OCI-LY1 (cell line): ENCODE results near the gene ST7L.

Experiments
- CTCF ChIP-seq: fragments of 200-600 bp; sonication (generic), shearing (Covaris generic); IDR thresholded peaks from 2 replicates; pipeline ENCODE4 v1.5.1; 2017; ENCODE audit warnings: mild to moderate bottlenecking, antibody characterized with exemption, low read length, moderate library complexity, mixed read lengths
- EZH2 ChIP-seq: fragments of 200-600 bp; sonication (generic), shearing (Covaris generic); IDR thresholded peaks from 2 replicates; pipeline ENCODE4 v1.8.0; 2017; ENCODE audit warnings: borderline replicate concordance, mixed run types, mild to moderate bottlenecking, antibody characterized with exemption, low read length, moderate library complexity, mixed read lengths

DNA sequence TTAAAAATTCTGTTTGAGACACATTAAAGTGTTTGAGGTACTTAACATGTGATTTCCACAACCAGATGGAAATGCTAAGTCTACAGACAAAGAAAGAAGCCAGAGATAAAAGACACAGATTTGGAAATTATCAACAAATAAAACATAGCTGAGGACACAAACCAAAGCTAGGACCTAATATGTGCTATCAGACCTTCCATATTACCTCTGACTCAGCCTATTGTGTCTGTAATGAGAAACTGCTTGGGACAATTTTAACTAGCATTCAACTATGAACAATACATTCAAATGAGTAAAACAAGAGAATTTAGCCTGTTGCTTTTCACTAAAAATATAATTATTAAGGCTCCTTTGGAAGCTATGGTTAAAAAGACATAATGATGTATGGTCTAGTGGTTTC lies 55.6 kb downstream of the ST7L start:
- TF ChIP-seq CTCF = no peak
- TF ChIP-seq EZH2 = no peak
